PC-9 (cell line): ENCODE measurements around the gene SHANK1. TPM values are rescaled to one million over a fixed set of nuclear protein-coding genes. Genes with fewer than 3 reads are reported as not detected.

Source experiments
- BruUV-seq: library from RNA; stranded (reverse); fragments of 400-500 nt; replicated peaks from 2 replicates; lab custom pipeline; 2021; lab: Mats Ljungman, UMichigan
- CTCF ChIA-PET: fragments of 300-600 bp; sonication (Branson Sonifier 250); formaldehyde crosslinking; loops from one replicate; lab custom pipeline; 2022; ENCODE audit warnings: antibody characterized with exemption; lab: Charles Lee
- POLR2A ChIA-PET: fragments of 300-600 bp; sonication (Branson Sonifier 250); formaldehyde crosslinking; loops from one replicate; lab custom pipeline; 2022; ENCODE audit warnings: antibody characterized with exemption; ENCODE audit not compliant: unreplicated experiment; lab: Charles Lee
- DNase-seq, 2 experiments: peaks; one replicate each; pipeline versions ENCODE4 v3.0.0 to v3.0.0-alpha.2; 2015 to 2022; ENCODE audit warnings: mixed read lengths in 1 of 2
- H2AFZ ChIP-seq: fragments of 200-600 bp; sonication (generic); 2 replicates; pipeline ENCODE4 v1.8.1; 2017; ENCODE audit warnings: antibody characterized with exemption
- H3F3A ChIP-seq: fragments of 200-600 bp; sonication (generic); 2 replicates; pipeline ENCODE4 v1.8.1; 2017; ENCODE audit warnings: antibody characterized with exemption, mild to moderate bottlenecking, low read depth; ENCODE audit not compliant: insufficient read depth
- H3K27ac ChIP-seq: fragments of 200-600 bp; sonication (generic); 2 replicates; pipeline ENCODE4 v1.6.1; 2016; ENCODE audit warnings: mixed run types
- H3K27me3 ChIP-seq: fragments of 200-600 bp; sonication (generic); 2 replicates; pipeline ENCODE4 v1.6.1; 2016; ENCODE audit warnings: low read depth, mixed run types; ENCODE audit not compliant: insufficient read depth
- H3K36me3 ChIP-seq: fragments of 200-600 bp; sonication (generic); 2 replicates; pipeline ENCODE4 v1.6.1; 2016; ENCODE audit warnings: low read depth, mixed run types
- H3K4me1 ChIP-seq: fragments of 200-600 bp; sonication (generic); replicated peaks from 2 replicates; pipeline ENCODE4 v1.6.1; 2016; ENCODE audit warnings: mixed run types; ENCODE audit not compliant: insufficient read depth
- H3K4me2 ChIP-seq: fragments of 200-600 bp; sonication (generic); 2 replicates; pipeline ENCODE4 v1.6.1; 2017; ENCODE audit warnings: mixed run types
- H3K4me3 ChIP-seq: fragments of 200-600 bp; sonication (generic); 2 replicates; pipeline ENCODE4 v1.6.1; 2016; ENCODE audit warnings: mixed run types
- H3K79me2 ChIP-seq: fragments of 200-600 bp; sonication (generic); 2 replicates; pipeline ENCODE4 v1.6.1; 2017; ENCODE audit warnings: low read depth, mixed run types
- H3K9me2 ChIP-seq: fragments of 200-600 bp; sonication (generic); 2 replicates; pipeline ENCODE4 v1.8.1; 2017; ENCODE audit warnings: mild to moderate bottlenecking; ENCODE audit not compliant: insufficient read depth
- H3K9me3 ChIP-seq: fragments of 200-600 bp; sonication (generic); 2 replicates; pipeline ENCODE4 v1.8.1; 2016; ENCODE audit warnings: low read depth; ENCODE audit not compliant: insufficient read depth
- H4K20me1 ChIP-seq: fragments of 200-600 bp; sonication (generic); 2 replicates; pipeline ENCODE4 v1.8.1; 2017; ENCODE audit not compliant: insufficient read depth
- EZH2 ChIP-seq: fragments of 200-600 bp; sonication (generic); IDR thresholded peaks from 2 replicates; pipeline ENCODE4 v1.8.0; 2017; ENCODE audit warnings: antibody characterized with exemption, low read depth
- intact Hi-C: fragments of 100-400 bp; cut with micrococcal nuclease; formaldehyde crosslinking; loops from one replicate; pipeline ENCODE4 v1.10.0; 2022; ENCODE audit not compliant: unreplicated experiment
- total RNA-seq: library from RNA; stranded (reverse); gene quantifications from 2 replicates; pipeline ENCODE4 v1.2.3, GENCODE V29; 2021
- TF ChIP-seq, protein P1 (sequence below): fragments of 200-600 bp; sonication (generic); conservative IDR thresholded peaks from 2 replicates; pipeline ENCODE4 v1.6.1; 2017; ENCODE audit warnings: mixed run types, antibody characterized with exemption, mild to moderate bottlenecking, moderate library complexity

SHANK1 gene
- total RNA-seq, 1 experiment from 2014 or later: not detected

GRCh38 chr19:50702871-50703829, 16.5 kb downstream of the SHANK1 start:
- no peaks in the 10 kb centered on the region for H3K9me2 ChIP-seq
- H2AFZ ChIP-seq: no peak overlapping the region
- H3K79me2 ChIP-seq: no peaks in the 10 kb centered on the region
- no peaks in the 10 kb centered on the region for H3K4me1 ChIP-seq
- POLR2A ChIA-PET: no interaction called here
- peaks cover 89% of the 10 kb centered on the region for H3K27me3 ChIP-seq
- no peak for DNase-seq
- H3K9me3 ChIP-seq: no peaks in the 10 kb centered on the region
- H3K36me3 ChIP-seq: no peaks in the 10 kb centered on the region
- H4K20me1 ChIP-seq: peaks cover 5% of the 10 kb centered on the region; the same call in 1 of the 2 replicates
- H3K4me2 ChIP-seq: no peak overlapping the region
- no peak for TF ChIP-seq EZH2
- TF ChIP-seq, protein P1, sequence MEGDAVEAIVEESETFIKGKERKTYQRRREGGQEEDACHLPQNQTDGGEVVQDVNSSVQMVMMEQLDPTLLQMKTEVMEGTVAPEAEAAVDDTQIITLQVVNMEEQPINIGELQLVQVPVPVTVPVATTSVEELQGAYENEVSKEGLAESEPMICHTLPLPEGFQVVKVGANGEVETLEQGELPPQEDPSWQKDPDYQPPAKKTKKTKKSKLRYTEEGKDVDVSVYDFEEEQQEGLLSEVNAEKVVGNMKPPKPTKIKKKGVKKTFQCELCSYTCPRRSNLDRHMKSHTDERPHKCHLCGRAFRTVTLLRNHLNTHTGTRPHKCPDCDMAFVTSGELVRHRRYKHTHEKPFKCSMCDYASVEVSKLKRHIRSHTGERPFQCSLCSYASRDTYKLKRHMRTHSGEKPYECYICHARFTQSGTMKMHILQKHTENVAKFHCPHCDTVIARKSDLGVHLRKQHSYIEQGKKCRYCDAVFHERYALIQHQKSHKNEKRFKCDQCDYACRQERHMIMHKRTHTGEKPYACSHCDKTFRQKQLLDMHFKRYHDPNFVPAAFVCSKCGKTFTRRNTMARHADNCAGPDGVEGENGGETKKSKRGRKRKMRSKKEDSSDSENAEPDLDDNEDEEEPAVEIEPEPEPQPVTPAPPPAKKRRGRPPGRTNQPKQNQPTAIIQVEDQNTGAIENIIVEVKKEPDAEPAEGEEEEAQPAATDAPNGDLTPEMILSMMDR: no peak
- H3K4me3 ChIP-seq: no peak overlapping the region
- CTCF ChIA-PET: interaction anchor here (0.6 to 0.7 kb wide), 2 partner anchors 56 to 754 kb away, joined by 4 to 7 read pairs; no protein-coding TSS in a partner anchor
- H3K27ac ChIP-seq: no peak overlapping the region
- BruUV-seq: no TSS peak
- no peaks in the 10 kb centered on the region for H3F3A ChIP-seq
- intact Hi-C loops: loop anchor here (10.0 kb wide), 1 partner anchor 312 kb away; the partner anchor contains the start of gene KLK10

DNA sequence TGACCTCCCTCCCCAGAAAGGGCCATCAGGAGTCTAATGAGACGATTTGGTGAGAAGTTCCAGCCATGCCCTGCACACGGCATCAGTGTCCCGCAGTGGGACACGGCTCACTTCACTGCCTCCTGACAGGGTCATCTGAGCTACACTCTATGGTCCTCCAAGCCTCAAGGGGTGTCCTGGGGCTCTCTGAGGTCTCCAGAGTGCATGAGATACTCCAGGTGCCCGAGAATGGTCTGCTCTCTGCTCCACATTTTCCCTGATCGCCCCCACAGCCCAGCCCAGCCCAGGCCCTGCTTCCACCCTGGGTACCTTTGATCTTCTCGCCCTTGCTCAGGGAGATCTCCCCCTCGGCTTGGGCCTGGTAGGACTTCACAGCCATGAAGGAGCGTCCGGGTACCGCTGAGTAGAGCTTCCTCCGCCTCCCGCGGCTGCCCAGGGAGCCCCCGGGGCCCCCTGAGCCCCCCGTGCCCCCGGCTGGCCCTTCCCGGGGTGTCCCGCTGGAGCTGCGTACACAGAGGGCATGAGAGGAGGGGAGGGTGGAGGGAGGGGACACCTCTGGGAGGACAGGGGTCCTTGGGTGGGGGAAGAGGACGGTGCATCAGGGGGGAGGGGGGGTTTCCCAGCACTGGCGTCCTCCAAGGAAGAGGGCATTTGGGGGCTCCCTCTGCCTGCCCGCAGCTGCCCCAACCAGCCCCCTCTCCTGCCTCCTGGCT, 17.3 kb downstream of the SHANK1 start:
- no peak for DNase-seq
- no peaks in the 10 kb centered on the region for H3K9me3 ChIP-seq
- H2AFZ ChIP-seq: no peak overlapping the region
- no peak overlapping the region for H3K27ac ChIP-seq
- no peaks in the 10 kb centered on the region for H3F3A ChIP-seq
- TF ChIP-seq, protein P1: no peak
- no peak for TF ChIP-seq EZH2
- H3K36me3 ChIP-seq: no peaks in the 10 kb centered on the region
- no peak overlapping the region for H3K4me3 ChIP-seq
- BruUV-seq: no TSS peak
- H3K4me1 ChIP-seq: no peaks in the 10 kb centered on the region
- H3K27me3 ChIP-seq: peaks cover 89% of the 10 kb centered on the region
- H3K79me2 ChIP-seq: no peaks in the 10 kb centered on the region
- no peaks in the 10 kb centered on the region for H3K9me2 ChIP-seq
- intact Hi-C loops: loop anchor here (10.0 kb wide), 1 partner anchor 312 kb away; the partner anchor contains the start of gene KLK10
- peaks cover 5% of the 10 kb centered on the region; the same call in 1 of the 2 replicates for H4K20me1 ChIP-seq
- POLR2A ChIA-PET: no interaction called here
- H3K4me2 ChIP-seq: no peak overlapping the region
- CTCF ChIA-PET: no interaction called here

GRCh38 chr19:50701367-50701985, 18.1 kb downstream of the SHANK1 start:
- Histone ChIP-seq H3K4me3 (no peak overlapping the region), H3K27me3 (peaks cover 86% of the 10 kb centered on the region), H3K79me2 (no peaks in the 10 kb centered on the region), H3K9me3 (no peaks in the 10 kb centered on the region), H3F3A (no peaks in the 10 kb centered on the region), H3K9me2 (no peaks in the 10 kb centered on the region), H4K20me1 (peaks cover 5% of the 10 kb centered on the region; the same call in 1 of the 2 replicates), H3K27ac (no peak overlapping the region), H2AFZ (no peak overlapping the region), H3K4me2 (no peak overlapping the region), H3K36me3 (no peaks in the 10 kb centered on the region), H3K4me1 (no peaks in the 10 kb centered on the region)
- DNase-seq: no peak
- intact Hi-C loops: loop anchor here (10.0 kb wide), 1 partner anchor 313 kb away; the partner anchor contains the start of gene KLK10
- no TSS peak for BruUV-seq
- ChIA-PET POLR2A (no interaction called here), CTCF (no interaction called here)
- TF ChIP-seq, protein P1: no peak
- peak; percentile 17; the same call in 1 of the 2 replicates for TF ChIP-seq EZH2
